HG03103 (cell line): ENCODE results near the gene DOK1.

Experiments
- ATAC-seq: cut with Tn5 transposase; IDR thresholded peaks from one replicate; pipeline ENCODE4 v1.9.1; 2021; ENCODE audit warnings: low read depth; ENCODE audit not compliant: unreplicated experiment

The DOK1 gene

GRCh38 chr2:74553892-74554819 lies at the start of gene DOK1, which contains the start of gene LOXL3:
Gene DOK1 (plus strand): TSS chr2:74554720. CDS start chr2:74554755, 35 bp downstream.
Gene LOXL3 (minus strand): TSS chr2:74553942. CDS start chr2:74552634, 1,308 bp downstream.
- peak; percentile 43 for ATAC-seq

- ATAC-seq: no peak
Observed at GRCh38 chr2:74505448-74506246, 48.9 kb upstream of the DOK1 start.

- peak; percentile 88 for ATAC-seq
Observed at GRCh38 chr2:74507145-74507925, 47.2 kb upstream of the DOK1 start, which contains the start of gene PCGF1. Gene PCGF1 (minus strand): TSS chr2:74507695. CDS start chr2:74507668, 27 bp downstream.

GRCh38 chr2:74507926-74508520 lies 46.5 kb upstream of the DOK1 start:
- ATAC-seq: peak; percentile 1

- ATAC-seq: no peak
Observed at GRCh38 chr2:74510272-74510671, 44.2 kb upstream of the DOK1 start.

GRCh38 chr2:74511104-74511989 lies 43.2 kb upstream of the DOK1 start:
- ATAC-seq: no peak

GRCh38 chr2:74512744-74513604 lies 41.5 kb upstream of the DOK1 start:
- no peak for ATAC-seq

GRCh38 chr2:74513605-74514367 lies 40.7 kb upstream of the DOK1 start:
- ATAC-seq: no peak

GRCh38 chr2:74514368-74515270 lies 39.9 kb upstream of the DOK1 start, which contains the start of gene TLX2:
Gene TLX2 (plus strand): TSS chr2:74514450. CDS start chr2:74514807, 357 bp downstream.
- ATAC-seq: no peak

GRCh38 chr2:74515271-74515980 lies 39.1 kb upstream of the DOK1 start:
- no peak for ATAC-seq

GRCh38 chr2:74515981-74516633 lies 38.4 kb upstream of the DOK1 start:
- no peak for ATAC-seq

GRCh38 chr2:74516650-74517049 lies 37.9 kb upstream of the DOK1 start:
- no peak for ATAC-seq

- no peak for ATAC-seq
Observed at GRCh38 chr2:74522516-74522915, 32.0 kb upstream of the DOK1 start.

GRCh38 chr2:74524005-74524404 lies 30.5 kb upstream of the DOK1 start:
- ATAC-seq: no peak
